A172 (cell line): ENCODE data around the gene FBXO15. TPM values are rescaled to one million over a fixed set of nuclear protein-coding genes. Genes with fewer than 3 reads are reported as not detected.

Experiments used
- DNase-seq: peaks from one replicate; pipeline ENCODE4 v3.0.0-alpha.2; 2015; ENCODE audit warnings: low spot score
- total RNA-seq: library from RNA; depleted of rRNA; stranded (reverse); fragments of >200 nt; shearing (Covaris generic); gene quantifications from 2 replicates; pipeline ENCODE4 v1.2.3, GENCODE V29; 2014; rRNA removed

FBXO15 gene
- total RNA-seq, 1 experiment from 2014 or later = 0.31 TPM

DNA sequence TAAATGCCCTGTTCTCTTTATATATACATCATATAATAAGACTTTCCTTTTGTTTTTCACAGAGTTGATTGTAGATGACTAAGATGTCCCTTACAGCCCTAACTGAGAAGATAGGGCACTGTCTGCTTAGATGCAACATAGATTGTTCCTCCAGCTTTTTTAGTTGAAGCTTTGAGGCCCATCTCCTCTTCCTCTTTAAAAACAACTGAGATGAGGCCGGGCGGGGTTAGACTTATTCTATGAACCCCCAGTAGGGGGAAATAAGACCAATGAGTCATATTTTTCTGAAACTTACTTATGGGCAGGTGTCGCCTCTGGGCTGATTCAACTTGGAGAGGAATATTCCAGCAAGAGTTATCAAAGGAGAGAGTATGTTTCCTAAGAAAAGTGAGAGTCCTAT is 84.6 kb downstream of the FBXO15 start:
- no peak for DNase-seq

- no peak for DNase-seq
Measured at GRCh38 chr18:74062037-74062436, 85.6 kb downstream of the FBXO15 start.

DNA sequence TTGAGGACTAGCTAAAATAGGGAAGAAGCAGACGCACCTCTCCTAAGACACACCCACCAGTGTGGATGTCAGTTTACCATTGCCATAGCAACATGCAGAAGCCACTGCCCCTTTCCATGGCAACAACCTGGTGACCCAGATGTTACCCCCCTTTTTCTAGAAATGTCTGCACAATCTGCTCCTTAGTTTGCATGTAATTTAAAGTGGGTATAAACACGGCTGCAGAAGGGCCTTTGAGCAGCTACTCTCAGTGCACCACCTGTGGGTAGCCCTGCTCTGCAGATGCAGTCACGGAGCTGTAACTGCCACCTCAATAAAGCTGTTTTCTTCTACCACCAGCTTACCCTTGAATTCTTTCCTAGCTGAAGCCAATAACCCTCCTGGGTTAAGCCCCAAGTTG is 87.1 kb downstream of the FBXO15 start:
- DNase-seq = no peak

GRCh38 chr18:74050807-74051206 is 96.8 kb downstream of the FBXO15 start:
- DNase-seq = no peak

GRCh38 chr18:74040459-74041332 is 106.9 kb downstream of the FBXO15 start:
- no peak for DNase-seq

- DNase-seq = no peak
Measured at GRCh38 chr18:74040008-74040407, 107.6 kb downstream of the FBXO15 start.

- no peak for DNase-seq
Measured at GRCh38 chr18:74029161-74029560, 118.5 kb downstream of the FBXO15 start.

Other genes starting within 250 kb of the FBXO15 start
- gene TIMM21, start 689 bp upstream of the FBXO15 start, total RNA-seq = 39.6 and 39.7 TPM in 2 replicates
- gene CYB5A, start 144.1 kb upstream of the FBXO15 start, total RNA-seq = 0.60 and 5.7 TPM in 2 replicates
- not detected in 2 replicates for gene C18orf63, start 168.0 kb upstream of the FBXO15 start, total RNA-seq